GM12865 (cell line): ENCODE data around the gene PERM1.

ENCODE experiments used
- DNase-seq: peaks from one replicate; pipeline ENCODE4 v3.0.0; 2010; ENCODE audit warnings: low read depth
- H3K4me3 ChIP-seq: 2 replicates; pipeline ENCODE4 v1.5.1; 2011; ENCODE audit warnings: mild to moderate bottlenecking, low read depth, low read length, control low read depth
- TF ChIP-seq, protein P1 (sequence below): IDR thresholded peaks from 2 replicates; pipeline ENCODE4 v1.5.1; 2011; ENCODE audit warnings: low read length, control low read depth, low read depth, inconsistent platforms; ENCODE audit not compliant: insufficient read depth; ENCODE audit errors: missing control alignments

The PERM1 gene

DNA sequence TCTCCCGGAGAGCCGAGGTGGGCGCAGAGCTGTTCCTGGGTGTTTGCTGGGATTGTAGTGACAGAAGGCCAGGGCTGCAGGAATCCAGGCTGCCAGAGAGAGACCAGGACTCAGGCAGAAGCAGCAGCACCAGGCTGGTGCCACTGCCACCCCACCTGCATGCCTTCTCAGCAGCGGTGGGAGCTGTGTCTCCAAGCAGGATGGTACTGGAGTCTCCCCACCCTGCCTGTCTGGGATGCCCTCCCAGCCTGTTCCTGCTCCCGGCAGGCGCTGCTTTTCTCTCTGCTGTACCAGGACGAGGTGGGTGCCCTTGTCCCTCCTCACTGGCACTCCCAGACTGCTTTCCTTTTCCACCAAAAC lies 22.5 kb upstream of the PERM1 start:
- TF ChIP-seq, protein P1, sequence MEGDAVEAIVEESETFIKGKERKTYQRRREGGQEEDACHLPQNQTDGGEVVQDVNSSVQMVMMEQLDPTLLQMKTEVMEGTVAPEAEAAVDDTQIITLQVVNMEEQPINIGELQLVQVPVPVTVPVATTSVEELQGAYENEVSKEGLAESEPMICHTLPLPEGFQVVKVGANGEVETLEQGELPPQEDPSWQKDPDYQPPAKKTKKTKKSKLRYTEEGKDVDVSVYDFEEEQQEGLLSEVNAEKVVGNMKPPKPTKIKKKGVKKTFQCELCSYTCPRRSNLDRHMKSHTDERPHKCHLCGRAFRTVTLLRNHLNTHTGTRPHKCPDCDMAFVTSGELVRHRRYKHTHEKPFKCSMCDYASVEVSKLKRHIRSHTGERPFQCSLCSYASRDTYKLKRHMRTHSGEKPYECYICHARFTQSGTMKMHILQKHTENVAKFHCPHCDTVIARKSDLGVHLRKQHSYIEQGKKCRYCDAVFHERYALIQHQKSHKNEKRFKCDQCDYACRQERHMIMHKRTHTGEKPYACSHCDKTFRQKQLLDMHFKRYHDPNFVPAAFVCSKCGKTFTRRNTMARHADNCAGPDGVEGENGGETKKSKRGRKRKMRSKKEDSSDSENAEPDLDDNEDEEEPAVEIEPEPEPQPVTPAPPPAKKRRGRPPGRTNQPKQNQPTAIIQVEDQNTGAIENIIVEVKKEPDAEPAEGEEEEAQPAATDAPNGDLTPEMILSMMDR = no peak
- no peak for DNase-seq
- H3K4me3 ChIP-seq = no peak overlapping the region

DNA sequence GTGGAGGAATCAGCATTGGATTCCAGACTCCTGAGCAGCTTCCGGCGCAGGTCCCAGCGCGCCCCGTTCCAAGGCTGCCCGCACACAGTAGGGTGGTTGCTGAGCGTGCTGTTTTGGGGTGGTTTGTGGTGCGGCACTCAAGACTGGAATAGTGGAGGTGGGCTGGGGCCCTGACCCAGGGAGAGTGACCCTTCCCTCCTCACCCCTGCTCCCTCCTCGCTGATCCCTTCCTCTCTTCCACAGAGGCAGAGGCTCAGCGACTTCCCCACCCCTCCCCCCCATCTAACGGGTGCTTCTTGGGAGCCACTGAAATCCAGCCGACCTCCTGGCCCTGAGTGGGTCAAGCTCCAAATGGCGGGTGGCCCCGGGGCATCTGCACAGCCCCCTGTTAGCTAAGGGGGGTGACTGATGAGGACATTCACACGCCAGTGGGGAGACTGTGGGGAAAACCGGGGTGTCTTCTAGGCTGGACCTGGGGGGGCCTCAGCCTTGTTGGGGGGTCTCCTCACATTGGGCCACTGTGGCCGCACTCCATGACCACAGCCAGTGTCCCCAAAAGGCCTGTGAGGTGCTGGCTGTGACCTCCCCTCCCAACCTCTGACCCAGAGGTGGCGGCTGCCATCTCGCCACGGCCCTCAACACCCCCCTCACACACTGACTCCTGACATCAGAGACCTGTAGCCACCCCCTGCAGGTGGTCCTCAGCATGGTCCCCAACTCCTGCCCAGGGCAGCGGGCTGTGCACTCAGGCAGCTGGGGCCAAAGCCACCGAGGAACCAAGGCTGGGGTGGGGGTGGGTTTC lies 21.9 kb upstream of the PERM1 start:
- TF ChIP-seq, protein P1 = no peak
- H3K4me3 ChIP-seq = no peak overlapping the region
- no peak for DNase-seq

DNA sequence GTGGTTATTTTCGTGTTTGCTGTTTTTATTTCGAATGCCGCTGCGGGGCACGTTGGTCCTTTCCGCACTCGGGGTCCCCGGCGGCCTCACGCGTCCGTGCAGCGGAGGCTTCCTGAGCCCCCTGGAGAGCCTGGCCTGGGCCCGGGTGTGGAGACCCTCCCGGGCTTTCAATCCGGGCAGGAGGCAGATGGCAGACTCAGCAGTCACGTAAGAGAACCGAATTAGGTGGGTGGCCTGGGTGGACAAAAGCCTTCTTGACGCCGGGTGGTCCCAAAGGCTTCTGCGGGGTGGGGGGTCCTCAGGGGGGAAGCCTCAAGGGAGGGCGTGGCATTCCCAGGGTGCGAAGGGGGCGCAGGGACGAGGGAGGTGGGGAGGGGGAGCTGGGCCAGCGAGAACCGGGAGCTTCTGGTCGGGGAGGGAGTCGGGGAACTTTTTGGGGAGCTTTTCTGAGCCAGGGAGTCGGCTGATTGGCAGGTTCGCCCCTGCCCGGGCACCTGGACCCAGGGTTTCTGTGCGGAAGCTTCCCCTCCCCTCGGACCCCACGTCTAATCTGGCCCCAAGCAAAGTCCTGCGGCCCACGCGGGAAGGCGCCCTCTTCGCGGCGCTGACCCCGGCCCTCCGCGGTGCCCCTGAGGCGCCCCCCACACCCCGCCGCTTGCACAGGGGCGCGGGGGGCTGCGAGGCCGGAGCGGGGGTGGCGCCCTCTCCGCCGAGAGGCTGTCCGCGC lies 19.3 kb upstream of the PERM1 start:
- no peak for DNase-seq
- H3K4me3 ChIP-seq = peak overlapping the region; percentile 50

DNA sequence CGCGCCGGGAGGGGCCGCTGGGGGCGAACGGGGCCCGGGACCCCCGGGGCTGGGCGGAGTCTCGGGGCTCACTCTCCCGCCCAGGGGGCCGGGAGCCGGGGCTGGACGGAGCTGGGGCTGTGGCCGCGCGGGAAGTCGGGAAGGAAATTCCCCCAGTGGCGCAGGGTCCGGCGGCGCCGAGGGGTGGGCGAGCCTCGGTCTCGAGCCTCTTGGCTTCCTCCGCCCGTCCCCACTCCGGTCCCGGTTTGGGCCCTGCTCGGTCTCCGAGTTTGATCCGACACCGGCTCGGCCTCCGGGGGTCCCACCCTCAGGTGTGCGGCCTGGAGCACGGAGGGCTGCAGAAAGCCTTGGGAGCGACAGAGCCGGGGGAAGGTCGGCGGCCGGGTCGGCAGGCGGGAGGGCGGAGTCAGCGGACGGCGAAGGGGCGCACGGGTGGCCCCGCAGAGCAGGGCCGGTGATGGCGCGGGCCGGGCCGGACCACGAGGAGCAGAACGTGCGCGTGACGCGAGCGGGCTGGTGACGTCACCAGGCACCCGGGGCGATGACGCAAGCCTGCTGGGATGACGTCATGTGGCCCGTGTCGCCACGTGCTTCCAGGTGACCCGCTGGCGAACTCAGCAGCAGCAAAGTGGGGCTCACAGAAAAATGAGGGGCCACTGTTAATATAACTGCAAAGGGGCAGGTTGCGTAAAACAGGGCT lies 18.6 kb upstream of the PERM1 start:
- TF ChIP-seq, protein P1 = no peak
- peak overlapping the region; percentile 50 for H3K4me3 ChIP-seq
- DNase-seq = peak; percentile 71

More for the DNA sequence above, 19.3 kb upstream of the PERM1 start:
- TF ChIP-seq, protein P1 = no peak

DNA sequence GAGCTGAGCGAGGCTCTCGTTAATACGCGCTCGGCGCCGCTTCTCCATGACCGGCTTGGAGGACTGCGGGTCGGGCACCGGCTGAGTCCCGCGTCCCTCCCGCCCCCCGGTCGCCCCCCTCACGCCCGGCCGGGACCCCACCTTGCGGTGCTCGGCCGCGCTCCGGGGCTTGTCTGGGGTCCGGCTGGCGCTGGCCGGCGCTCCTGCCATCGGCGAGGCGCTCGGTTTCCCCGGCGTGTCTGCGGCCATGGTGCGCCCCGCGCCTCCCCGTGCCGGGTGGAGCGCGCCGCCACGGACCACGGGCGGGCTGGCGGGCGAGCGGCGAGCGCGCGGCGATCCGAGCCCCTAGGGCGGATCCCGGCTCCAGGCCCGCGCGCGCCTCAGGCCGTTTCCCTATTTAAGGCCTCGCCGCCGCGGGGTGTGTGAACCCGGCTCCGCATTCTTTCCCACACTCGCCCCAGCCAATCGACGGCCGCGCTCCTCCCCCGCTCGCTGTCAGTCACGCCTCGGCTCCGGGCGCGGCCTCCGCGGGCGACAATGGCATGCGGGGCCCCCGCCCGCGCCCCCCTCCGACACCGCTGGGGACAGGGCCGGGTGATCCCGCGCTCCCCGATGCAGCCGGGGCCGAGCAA lies 17.9 kb upstream of the PERM1 start, which contains the start of gene HES4:
HES4 (minus strand) TSS at position 373 of the 632 bp plus-strand sequence; CDS start at position 249, 124 bp downstream.
- peak; percentile 54 for DNase-seq
- peak within 1 kb of the TSS; percentile 50 for H3K4me3 ChIP-seq
- TF ChIP-seq, protein P1 = no peak

DNA sequence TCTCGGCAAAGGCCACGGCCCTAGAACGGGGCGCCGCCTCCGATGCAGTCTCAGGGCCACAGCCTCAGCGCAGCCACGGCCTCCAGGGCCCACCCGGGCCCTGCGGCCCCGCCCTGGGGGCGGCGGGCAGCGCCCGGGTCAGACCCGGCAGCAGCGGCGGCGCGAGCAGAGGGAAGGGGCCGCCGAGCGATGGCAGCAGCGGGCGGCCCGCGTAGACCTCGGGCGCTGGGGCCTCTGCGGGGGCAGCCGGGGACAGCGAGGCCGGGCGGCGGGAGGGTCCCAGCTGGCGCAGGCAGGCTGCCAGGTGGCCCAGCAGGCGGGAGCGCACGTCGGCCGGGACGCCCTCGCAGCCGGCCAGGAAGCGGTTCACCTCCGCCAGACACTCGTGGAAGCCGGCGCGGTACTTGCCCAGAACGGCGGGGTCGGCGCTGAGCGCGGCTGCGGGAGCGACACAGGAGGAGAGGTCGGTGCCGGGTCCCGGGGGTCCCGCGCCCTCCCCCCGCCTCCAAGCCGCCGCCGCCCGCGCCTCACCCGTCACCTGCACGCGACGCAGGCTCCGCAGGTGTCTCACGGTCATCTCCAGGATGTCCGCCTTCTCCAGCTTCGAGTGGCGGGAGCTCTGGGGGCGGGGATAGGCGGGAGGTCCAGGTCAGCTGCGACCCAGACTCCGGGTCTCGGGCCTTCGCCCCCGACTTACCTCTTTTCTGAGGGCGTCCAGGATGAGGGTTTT lies 17.3 kb upstream of the PERM1 start:
- TF ChIP-seq, protein P1 = no peak
- no peak overlapping the region for H3K4me3 ChIP-seq
- no peak for DNase-seq
